GM12892 (cell line): Measurements from ENCODE around the gene CPE.

ENCODE experiments used
- POLR2A ChIP-seq: IDR thresholded peaks from 2 replicates; pipeline ENCODE4 v1.6.1; 2011; ENCODE audit warnings: low read depth, low read length, control low read depth
- POLR2AphosphoS5 ChIP-seq: IDR thresholded peaks from 2 replicates; pipeline ENCODE4 v1.6.1; 2011; ENCODE audit warnings: low read depth, low read length, control low read depth

DNA sequence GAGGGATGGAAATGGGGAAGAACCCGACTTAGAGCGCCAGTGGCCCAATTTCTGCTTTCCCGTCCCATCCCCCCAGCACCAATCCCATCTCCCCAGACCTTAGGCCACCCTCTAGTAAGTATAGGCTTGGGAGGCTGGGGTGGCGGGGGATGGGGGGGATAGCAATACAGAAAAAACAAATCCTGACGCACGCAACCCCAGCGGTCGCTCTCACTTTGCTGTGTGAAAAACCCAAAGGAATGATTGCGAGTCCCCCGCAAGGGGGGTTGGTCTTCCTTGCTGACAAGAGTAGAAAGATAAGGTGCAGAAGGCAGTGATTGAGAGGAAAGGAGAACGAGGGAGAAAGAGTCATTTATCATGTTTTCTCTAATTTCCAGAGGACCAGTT lies 863 bp downstream of the CPE start:
- TF ChIP-seq POLR2A, result no peak
- TF ChIP-seq POLR2AphosphoS5, result no peak
